Measurements from ENCODE around the gene CNKSR3.

DNA sequence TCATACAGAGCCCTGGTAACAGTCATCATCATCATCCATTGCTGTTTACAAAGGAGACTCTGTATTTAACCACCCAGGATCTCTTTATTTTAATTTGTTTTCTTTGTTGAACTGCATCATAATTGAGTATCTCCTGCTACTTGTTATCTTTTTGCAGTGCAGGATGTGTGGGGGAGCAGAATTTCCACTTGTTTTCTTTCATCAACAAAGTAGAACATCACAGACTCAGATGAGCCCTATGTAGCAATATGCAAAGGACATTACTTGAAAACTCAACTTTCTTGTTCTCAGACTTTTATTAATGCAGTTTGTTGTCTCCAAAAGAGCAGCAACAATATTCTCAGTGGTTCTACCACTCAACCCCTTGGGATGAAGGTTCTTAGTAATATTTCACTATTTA lies 115.2 kb downstream of the CNKSR3 start:
- no peak for TF ChIP-seq EZH2 (IDR thresholded peaks at IDR 0.05; ENCODE audit: borderline replicate concordance, low read depth, low read length, severe bottlenecking)
- TF ChIP-seq, protein P1, sequence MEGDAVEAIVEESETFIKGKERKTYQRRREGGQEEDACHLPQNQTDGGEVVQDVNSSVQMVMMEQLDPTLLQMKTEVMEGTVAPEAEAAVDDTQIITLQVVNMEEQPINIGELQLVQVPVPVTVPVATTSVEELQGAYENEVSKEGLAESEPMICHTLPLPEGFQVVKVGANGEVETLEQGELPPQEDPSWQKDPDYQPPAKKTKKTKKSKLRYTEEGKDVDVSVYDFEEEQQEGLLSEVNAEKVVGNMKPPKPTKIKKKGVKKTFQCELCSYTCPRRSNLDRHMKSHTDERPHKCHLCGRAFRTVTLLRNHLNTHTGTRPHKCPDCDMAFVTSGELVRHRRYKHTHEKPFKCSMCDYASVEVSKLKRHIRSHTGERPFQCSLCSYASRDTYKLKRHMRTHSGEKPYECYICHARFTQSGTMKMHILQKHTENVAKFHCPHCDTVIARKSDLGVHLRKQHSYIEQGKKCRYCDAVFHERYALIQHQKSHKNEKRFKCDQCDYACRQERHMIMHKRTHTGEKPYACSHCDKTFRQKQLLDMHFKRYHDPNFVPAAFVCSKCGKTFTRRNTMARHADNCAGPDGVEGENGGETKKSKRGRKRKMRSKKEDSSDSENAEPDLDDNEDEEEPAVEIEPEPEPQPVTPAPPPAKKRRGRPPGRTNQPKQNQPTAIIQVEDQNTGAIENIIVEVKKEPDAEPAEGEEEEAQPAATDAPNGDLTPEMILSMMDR (IDR thresholded peaks at IDR 0.05; ENCODE audit: borderline replicate concordance, extremely low read depth, low read length, poor library complexity, severe bottlenecking) = no peak

Data from DND-41 (cell line).